Trophoblast cell (in vitro differentiated cells and primary cell): Measurements from ENCODE around the gene FALEC.

Source experiments
- DNase-seq, 2 donors: peaks; one replicate each; pipeline ENCODE4 v3.0.0-alpha.2; 2016
- H2AFZ ChIP-seq: 2 replicates; pipeline ENCODE4 v1.6.1; 2013; ENCODE audit warnings: low read length, moderate library complexity, mild to moderate bottlenecking; ENCODE audit not compliant: insufficient read depth, poor library complexity
- H2AK5ac ChIP-seq: 2 replicates; pipeline ENCODE4 v1.6.1; 2013; ENCODE audit warnings: mild to moderate bottlenecking, low read length
- H2BK120ac ChIP-seq: 2 replicates; pipeline ENCODE4 v1.6.1; 2013; ENCODE audit warnings: low read length, mild to moderate bottlenecking, moderate library complexity; ENCODE audit not compliant: insufficient read depth, poor library complexity
- H2BK12ac ChIP-seq: 2 replicates; pipeline ENCODE4 v1.6.1; 2013; ENCODE audit warnings: mild to moderate bottlenecking, low read length, moderate library complexity
- H2BK5ac ChIP-seq: 2 replicates; pipeline ENCODE4 v1.6.1; 2013; ENCODE audit warnings: low read length, low read depth, moderate library complexity, mild to moderate bottlenecking; ENCODE audit not compliant: poor library complexity
- H3K14ac ChIP-seq: 2 replicates; pipeline ENCODE4 v1.6.1; 2013; ENCODE audit warnings: mild to moderate bottlenecking, low read length
- H3K18ac ChIP-seq: 2 replicates; pipeline ENCODE4 v1.6.1; 2013; ENCODE audit warnings: mild to moderate bottlenecking, low read length
- H3K23ac ChIP-seq: 2 replicates; pipeline ENCODE4 v1.6.1; 2013; ENCODE audit warnings: low read length
- H3K27ac ChIP-seq: 2 replicates; pipeline ENCODE4 v1.5.1; 2013; ENCODE audit warnings: low read depth, mild to moderate bottlenecking, inconsistent platforms, low read length, moderate library complexity
- H3K27me3 ChIP-seq: 2 replicates; pipeline ENCODE4 v1.6.1; 2013; ENCODE audit warnings: inconsistent platforms, mild to moderate bottlenecking, low read length, moderate library complexity; ENCODE audit not compliant: insufficient read depth
- H3K36me3 ChIP-seq, 2 experiments: 1 replicate in 1 of 2; 2 replicates in 1 of 2; pipeline ENCODE4 v1.6.1; 2013; ENCODE audit warnings: low read length in 2 of 2, mild to moderate bottlenecking in 2 of 2, moderate library complexity in 1 of 2; ENCODE audit not compliant: insufficient read depth in 2 of 2, control insufficient read depth in 1 of 2
- H3K4ac ChIP-seq: 2 replicates; pipeline ENCODE4 v1.6.1; 2013; ENCODE audit warnings: low read depth, mild to moderate bottlenecking, low read length, moderate library complexity
- H3K4me1 ChIP-seq, 2 experiments: 1 replicate in 1 of 2; 2 replicates in 1 of 2; pipeline ENCODE4 v1.6.1; 2013; ENCODE audit warnings: low read length in 2 of 2, mild to moderate bottlenecking in 2 of 2, moderate library complexity in 1 of 2; ENCODE audit not compliant: insufficient read depth in 2 of 2, control insufficient read depth in 1 of 2
- H3K4me2 ChIP-seq: 2 replicates; pipeline ENCODE4 v1.6.1; 2013; ENCODE audit warnings: inconsistent platforms, mild to moderate bottlenecking, low read length, moderate library complexity
- H3K4me3 ChIP-seq: 2 replicates; pipeline ENCODE4 v1.5.1; 2013; ENCODE audit warnings: mild to moderate bottlenecking, low read depth, low read length, inconsistent platforms
- H3K79me1 ChIP-seq: one replicate; pipeline ENCODE4 v1.6.1; 2013; ENCODE audit warnings: low read length
- H3K79me2 ChIP-seq: 2 replicates; pipeline ENCODE4 v1.6.1; 2013; ENCODE audit warnings: low read length, mild to moderate bottlenecking; ENCODE audit not compliant: control insufficient read depth, insufficient read depth, poor library complexity
- H3K9ac ChIP-seq: 2 replicates; pipeline ENCODE4 v1.6.1; 2013; ENCODE audit warnings: mild to moderate bottlenecking, low read length
- H3K9me3 ChIP-seq: 2 replicates; pipeline ENCODE4 v1.6.1; 2013; ENCODE audit warnings: low read depth, mild to moderate bottlenecking, control low read depth, inconsistent platforms, low read length; ENCODE audit not compliant: insufficient read depth
- H4K12ac ChIP-seq: 2 replicates; pipeline ENCODE4 v1.6.1; 2013; ENCODE audit warnings: low read depth, mild to moderate bottlenecking, low read length, moderate library complexity
- H4K8ac ChIP-seq: 2 replicates; pipeline ENCODE4 v1.6.1; 2013; ENCODE audit warnings: low read depth, mild to moderate bottlenecking, low read length, moderate library complexity
- H4K91ac ChIP-seq: one replicate; pipeline ENCODE4 v1.6.1; 2013; ENCODE audit warnings: low read depth, mild to moderate bottlenecking, low read length, moderate library complexity
- WGBS: extraction: QIAGEN DNeasy Blood & Tissue Kit; methylation state at CpG from one replicate; pipeline ENCODE4 v1.1.7; 2013; ENCODE audit warnings: missing lambda C conversion rate; ENCODE audit not compliant: insufficient read length, insufficient coverage; ENCODE audit errors: extremely low coverage; 5-methylcytosine and 5-hydroxymethylcytosine counted together

FALEC gene

DNA sequence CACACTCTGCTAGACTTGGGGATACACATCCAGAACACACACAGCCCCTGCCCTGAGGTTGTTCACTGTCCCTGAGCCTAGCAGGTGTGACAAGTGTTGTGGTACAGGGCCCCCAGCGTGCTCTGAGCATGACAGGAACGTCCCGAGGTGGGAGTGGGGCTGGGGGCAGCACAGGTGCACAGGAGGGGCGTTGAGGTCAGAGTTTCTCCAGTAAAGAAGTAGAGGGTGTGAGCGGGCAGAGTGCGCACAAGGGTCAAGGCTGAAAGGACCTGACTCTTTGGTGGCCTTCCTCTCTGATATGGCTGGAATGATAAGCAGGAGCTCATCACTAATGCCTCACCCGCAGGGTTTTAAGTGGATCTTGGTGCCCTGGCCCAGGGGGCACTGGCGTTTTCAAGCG lies 1.3 kb upstream of the FALEC start:
- peaks cover 3 to 6% of the 10 kb centered on the region in 2 experiments for H3K4me1 ChIP-seq
- no peak overlapping the region for H3K4me2 ChIP-seq
- H4K91ac ChIP-seq = no peak overlapping the region
- H2AFZ ChIP-seq = no peak overlapping the region
- H2BK12ac ChIP-seq = no peak overlapping the region
- no CpG with 5 or more reads among the region's 9 CpGs for WGBS
- H3K27me3 ChIP-seq = no peaks in the 10 kb centered on the region
- no peak overlapping the region for H2BK120ac ChIP-seq
- H3K14ac ChIP-seq = no peak overlapping the region
- no peak overlapping the region for H3K23ac ChIP-seq
- DNase-seq = no peak
- no peak overlapping the region for H3K4me3 ChIP-seq
- peaks cover 4 to 7% of the 10 kb centered on the region in 2 experiments for H3K36me3 ChIP-seq
- no peaks in the 10 kb centered on the region for H3K9me3 ChIP-seq
- peaks cover 6% of the 10 kb centered on the region for H3K79me2 ChIP-seq
- peaks cover 6% of the 10 kb centered on the region for H3K79me1 ChIP-seq
- H2BK5ac ChIP-seq = no peak overlapping the region
- H3K4ac ChIP-seq = no peak overlapping the region
- H4K12ac ChIP-seq = no peak overlapping the region
- H4K8ac ChIP-seq = no peak overlapping the region
- no peak overlapping the region for H3K18ac ChIP-seq
- no peak overlapping the region for H2AK5ac ChIP-seq
- H3K27ac ChIP-seq = no peak overlapping the region
- H3K9ac ChIP-seq = no peak overlapping the region

DNA sequence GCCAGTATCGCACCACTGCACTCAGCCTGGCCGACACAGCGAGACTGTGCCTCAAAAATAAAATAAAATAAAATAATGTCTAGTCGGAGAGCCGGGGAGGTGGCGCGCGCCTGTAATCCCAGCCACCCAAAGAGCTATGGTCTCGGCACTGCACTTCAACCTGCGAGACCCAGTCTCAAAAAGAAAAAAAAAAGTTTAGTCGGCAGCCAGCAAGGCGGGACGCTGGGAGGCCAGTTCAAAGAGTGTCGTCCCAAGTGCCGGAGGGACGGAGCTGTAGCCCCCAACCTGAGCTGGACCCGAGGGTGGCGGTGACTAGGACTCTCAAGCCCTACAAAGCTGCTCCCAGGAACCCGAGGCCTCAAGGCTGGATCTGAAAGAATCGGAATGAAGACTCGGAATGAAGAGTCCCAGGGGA lies 632 bp upstream of the FALEC start:
- Histone ChIP-seq H3K23ac (no peak overlapping the region), H2BK5ac (peak overlapping the region; percentile 77), H2BK12ac (peak overlapping the region; percentile 34), H4K91ac (peak overlapping the region; percentile 67), H3K18ac (peak overlapping the region; percentile 63), H4K8ac (peak overlapping the region; percentile 40), H3K27ac (peak overlapping the region; percentile 6), H2AFZ (peak overlapping the region; percentile 38), H2AK5ac (no peak overlapping the region), H3K36me3 (peaks cover 4 to 7% of the 10 kb centered on the region in 2 experiments), H3K14ac (peak overlapping the region; percentile 30), H3K27me3 (no peaks in the 10 kb centered on the region), H3K4me1 (peaks cover 3 to 6% of the 10 kb centered on the region in 2 experiments), H3K9ac (peak overlapping the region; percentile 0), H3K4ac (peak overlapping the region; percentile 60), H3K4me3 (peak overlapping the region; percentile 68), H3K79me2 (peaks cover 6% of the 10 kb centered on the region), H3K9me3 (no peaks in the 10 kb centered on the region), H3K79me1 (peaks cover 6% of the 10 kb centered on the region), H3K4me2 (peak overlapping the region; percentile 74), H4K12ac (peak overlapping the region; percentile 83), H2BK120ac (peak overlapping the region; percentile 50)
- WGBS = no CpG with 5 or more reads among the region's 21 CpGs
- DNase-seq = no peak

DNA sequence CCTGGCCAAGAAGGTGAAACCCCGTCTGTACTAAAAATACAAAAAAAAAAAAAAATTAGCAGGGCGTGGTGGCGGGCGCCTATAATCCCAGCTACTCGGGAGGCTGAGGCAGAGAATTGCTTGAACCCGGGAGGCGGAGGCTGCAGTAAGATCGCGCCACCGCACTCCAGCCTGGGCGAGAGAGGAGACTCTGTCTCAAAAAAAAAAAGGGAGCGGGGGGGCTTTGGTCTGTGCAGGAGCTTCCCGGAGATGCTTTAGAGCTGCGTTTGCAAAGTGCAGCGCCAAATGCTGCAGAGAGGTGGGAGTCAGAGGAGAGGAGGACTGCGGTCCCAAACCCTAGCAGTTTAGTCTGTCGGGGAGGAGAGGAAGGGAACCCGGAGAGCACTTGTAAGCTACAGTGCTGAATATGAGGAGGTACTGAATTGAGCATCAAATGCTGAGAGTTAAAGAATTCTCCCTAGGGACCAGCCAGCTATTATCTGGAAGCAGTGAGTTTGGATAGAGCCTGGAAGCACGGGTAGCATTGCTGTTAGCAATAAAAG lies 569 bp downstream of the FALEC start:
- Histone ChIP-seq H3K14ac (no peak overlapping the region), H3K9ac (no peak overlapping the region), H4K8ac (peak overlapping the region; percentile 46), H2BK120ac (no peak overlapping the region), H3K4ac (no peak overlapping the region), H4K91ac (peak overlapping the region; percentile 78), H2AK5ac (no peak overlapping the region), H2AFZ (peak overlapping the region; percentile 17), H3K79me2 (peaks cover 6% of the 10 kb centered on the region), H3K9me3 (no peaks in the 10 kb centered on the region), H3K4me3 (peak overlapping the region; percentile 12), H2BK5ac (no peak overlapping the region), H3K4me1 (peaks cover 3 to 6% of the 10 kb centered on the region in 2 experiments), H2BK12ac (no peak overlapping the region), H3K27ac (no peak overlapping the region), H3K27me3 (no peaks in the 10 kb centered on the region), H3K36me3 (peaks cover under 1 to 7% of the 10 kb centered on the region in 2 experiments), H3K79me1 (peaks cover 6% of the 10 kb centered on the region), H3K4me2 (peak overlapping the region; percentile 65), H3K23ac (no peak overlapping the region), H3K18ac (no peak overlapping the region), H4K12ac (peak overlapping the region; percentile 44)
- DNase-seq = no peak
- WGBS = no CpG with 5 or more reads among the region's 19 CpGs

DNA sequence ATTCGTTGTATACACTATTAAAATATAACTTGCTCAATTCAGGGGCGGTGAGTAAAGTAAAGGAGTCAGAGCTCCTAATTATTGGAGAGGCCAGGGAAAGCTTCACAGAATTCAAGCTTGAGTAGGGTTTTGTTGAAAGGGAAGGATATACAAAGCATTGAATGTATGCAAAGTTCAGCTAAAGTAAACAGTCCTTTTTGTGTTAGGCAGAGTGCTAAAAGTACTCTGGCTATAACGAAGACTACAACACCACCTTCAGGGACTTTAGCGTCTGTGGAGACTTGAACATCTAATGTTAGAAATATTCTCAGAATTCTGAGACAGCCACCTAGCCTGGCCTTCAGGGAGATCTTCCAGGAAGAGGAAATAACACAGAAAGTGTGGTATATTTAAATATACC lies 1.1 kb downstream of the FALEC start:
- Histone ChIP-seq H3K9ac (no peak overlapping the region), H3K79me1 (peaks cover 6% of the 10 kb centered on the region), H3K18ac (no peak overlapping the region), H3K4ac (no peak overlapping the region), H2AFZ (no peak overlapping the region), H3K27ac (no peak overlapping the region), H4K12ac (no peak overlapping the region), H3K4me2 (no peak overlapping the region), H3K9me3 (no peaks in the 10 kb centered on the region), H3K79me2 (peaks cover 6% of the 10 kb centered on the region), H3K36me3 (peaks cover 0 to 4% of the 10 kb centered on the region in 2 experiments), H3K27me3 (no peaks in the 10 kb centered on the region), H4K8ac (no peak overlapping the region), H3K4me1 (peaks cover 3 to 6% of the 10 kb centered on the region in 2 experiments), H2AK5ac (no peak overlapping the region), H3K23ac (no peak overlapping the region), H2BK120ac (no peak overlapping the region), H3K4me3 (no peak overlapping the region), H2BK5ac (no peak overlapping the region), H4K91ac (no peak overlapping the region), H2BK12ac (no peak overlapping the region), H3K14ac (no peak overlapping the region)
- peak; percentile 22 to 77 for DNase-seq
- WGBS = no CpG with 5 or more reads among the region's 4 CpGs
